WERI-Rb-1 (cell line): Measurements from ENCODE around the gene EXOC3L1.
A peak's percentile ranks its signal among the peaks of the same experiment; 100 is the strongest.

Experiments used
- DNase-seq: peaks from one replicate; pipeline ENCODE4 v3.0.0-alpha.2; 2020
- H3K27ac ChIP-seq: fragments of 250-450 bp; sonication (Bioruptor Pico); 2 replicates; pipeline ENCODE4 v1.5.1; 2020; ENCODE audit warnings: mild to moderate bottlenecking, moderate library complexity
- H3K27me3 ChIP-seq: fragments of 250-450 bp; sonication (Bioruptor Pico); 2 replicates; pipeline ENCODE4 v1.5.1; 2021; ENCODE audit warnings: mild to moderate bottlenecking, low read depth, moderate library complexity; ENCODE audit not compliant: insufficient read depth, severe bottlenecking
- H3K36me3 ChIP-seq: fragments of 250-450 bp; sonication (Bioruptor Pico); 2 replicates; pipeline ENCODE4 v1.5.1; 2020; ENCODE audit warnings: mild to moderate bottlenecking, moderate library complexity
- H3K4me3 ChIP-seq: 2 replicates; pipeline ENCODE4 v1.5.1; 2011; ENCODE audit warnings: low read depth, mild to moderate bottlenecking, control low read depth, low read length
- H3K9me3 ChIP-seq: fragments of 250-450 bp; sonication (Bioruptor Pico); 2 replicates; pipeline ENCODE4 v1.5.1; 2021; ENCODE audit warnings: mild to moderate bottlenecking, moderate library complexity; ENCODE audit not compliant: severe bottlenecking
- TF ChIP-seq, protein P1 (sequence below): IDR thresholded peaks from 2 replicates; pipeline ENCODE4 v1.5.1; 2011; ENCODE audit warnings: low read depth, mild to moderate bottlenecking, control low read depth, inconsistent platforms, low read length

Gene EXOC3L1

DNA sequence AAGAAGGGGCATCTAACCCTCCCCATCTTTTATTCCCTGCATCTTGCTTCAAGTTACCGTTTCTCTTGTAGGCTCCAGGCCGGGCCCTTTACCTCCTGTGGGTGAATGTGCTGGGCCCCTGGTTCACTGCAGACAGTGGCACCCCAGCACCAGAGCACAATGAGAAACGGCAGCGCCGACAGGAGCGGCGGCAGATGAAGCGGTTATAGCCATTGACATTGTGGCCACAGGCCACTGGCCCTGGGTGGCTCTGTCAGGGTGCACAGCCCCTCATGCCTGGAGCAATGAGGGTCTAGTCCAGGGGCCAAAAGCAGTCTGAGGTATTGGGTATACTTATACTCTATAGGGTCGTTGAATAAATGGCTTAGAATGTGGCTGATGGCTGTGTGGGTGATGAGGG is 39.0 kb upstream of the EXOC3L1 start:
- no peak overlapping the region for H3K27ac ChIP-seq
- TF ChIP-seq, protein P1, sequence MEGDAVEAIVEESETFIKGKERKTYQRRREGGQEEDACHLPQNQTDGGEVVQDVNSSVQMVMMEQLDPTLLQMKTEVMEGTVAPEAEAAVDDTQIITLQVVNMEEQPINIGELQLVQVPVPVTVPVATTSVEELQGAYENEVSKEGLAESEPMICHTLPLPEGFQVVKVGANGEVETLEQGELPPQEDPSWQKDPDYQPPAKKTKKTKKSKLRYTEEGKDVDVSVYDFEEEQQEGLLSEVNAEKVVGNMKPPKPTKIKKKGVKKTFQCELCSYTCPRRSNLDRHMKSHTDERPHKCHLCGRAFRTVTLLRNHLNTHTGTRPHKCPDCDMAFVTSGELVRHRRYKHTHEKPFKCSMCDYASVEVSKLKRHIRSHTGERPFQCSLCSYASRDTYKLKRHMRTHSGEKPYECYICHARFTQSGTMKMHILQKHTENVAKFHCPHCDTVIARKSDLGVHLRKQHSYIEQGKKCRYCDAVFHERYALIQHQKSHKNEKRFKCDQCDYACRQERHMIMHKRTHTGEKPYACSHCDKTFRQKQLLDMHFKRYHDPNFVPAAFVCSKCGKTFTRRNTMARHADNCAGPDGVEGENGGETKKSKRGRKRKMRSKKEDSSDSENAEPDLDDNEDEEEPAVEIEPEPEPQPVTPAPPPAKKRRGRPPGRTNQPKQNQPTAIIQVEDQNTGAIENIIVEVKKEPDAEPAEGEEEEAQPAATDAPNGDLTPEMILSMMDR, result no peak
- H3K4me3 ChIP-seq, result no peak overlapping the region
- no peak for DNase-seq
- H3K27me3 ChIP-seq, result no peaks in the 10 kb centered on the region
- no peaks in the 10 kb centered on the region for H3K9me3 ChIP-seq
- H3K36me3 ChIP-seq, result peaks cover 40% of the 10 kb centered on the region

DNA sequence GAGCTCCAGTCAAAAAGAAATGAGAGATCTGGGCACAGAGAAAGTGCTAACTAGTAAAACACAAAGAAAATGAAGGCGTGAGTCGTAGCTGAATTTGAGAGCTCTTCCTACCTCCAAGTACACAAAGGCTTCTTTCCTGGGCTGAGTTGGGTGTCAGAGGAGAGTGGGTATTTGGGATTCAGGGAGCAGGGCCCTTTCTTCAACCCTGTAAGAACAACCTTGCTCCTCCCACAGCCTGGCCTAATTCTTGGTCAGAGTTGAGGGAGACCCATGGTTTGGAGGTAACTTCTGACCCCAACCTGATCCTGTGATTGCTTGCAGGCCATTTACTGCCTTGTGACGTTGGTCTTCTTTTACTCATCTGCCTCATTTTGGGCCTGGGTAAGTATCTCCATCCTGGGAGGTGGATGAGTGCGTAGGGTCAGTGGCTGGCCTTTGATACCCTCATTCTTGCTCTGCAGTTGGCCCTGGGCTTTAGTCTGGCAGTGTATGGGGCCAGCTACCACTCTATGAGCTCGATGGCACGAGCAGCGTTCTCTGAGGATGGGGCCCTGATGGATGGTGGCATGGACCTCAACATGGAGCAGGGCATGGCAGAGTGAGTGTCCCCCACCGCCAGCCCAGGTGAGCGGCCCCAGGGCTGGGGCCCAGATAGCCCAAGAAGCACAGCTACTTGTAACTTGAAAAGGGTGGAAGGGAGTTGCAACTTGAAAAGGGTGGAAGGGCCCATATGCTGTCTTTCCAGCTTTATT is 38.3 kb upstream of the EXOC3L1 start:
- Histone ChIP-seq H3K4me3 (no peak overlapping the region), H3K36me3 (peaks cover 38% of the 10 kb centered on the region), H3K27ac (no peak overlapping the region), H3K27me3 (no peaks in the 10 kb centered on the region), H3K9me3 (no peaks in the 10 kb centered on the region)
- TF ChIP-seq, protein P1, result no peak
- no peak for DNase-seq

DNA sequence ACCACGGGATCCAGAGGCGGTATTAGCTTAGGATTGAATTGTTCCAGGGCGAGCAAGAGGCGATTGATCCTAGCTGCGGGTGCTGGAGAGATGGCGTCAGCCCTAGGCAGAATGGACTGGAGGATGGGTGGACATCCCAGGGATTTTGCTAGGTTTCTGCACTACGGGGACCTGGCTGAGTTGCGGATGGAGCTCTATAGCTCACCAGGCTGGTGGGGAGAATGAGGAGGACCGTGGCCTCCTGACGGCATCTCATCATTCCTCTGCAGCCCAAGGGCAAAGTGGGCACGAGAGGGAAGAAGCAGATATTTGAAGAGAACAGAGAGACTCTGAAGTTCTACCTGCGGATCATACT is 37.6 kb upstream of the EXOC3L1 start:
- TF ChIP-seq, protein P1, result no peak
- H3K27ac ChIP-seq, result no peak overlapping the region; the same call in 1 of the 2 replicates

DNA sequence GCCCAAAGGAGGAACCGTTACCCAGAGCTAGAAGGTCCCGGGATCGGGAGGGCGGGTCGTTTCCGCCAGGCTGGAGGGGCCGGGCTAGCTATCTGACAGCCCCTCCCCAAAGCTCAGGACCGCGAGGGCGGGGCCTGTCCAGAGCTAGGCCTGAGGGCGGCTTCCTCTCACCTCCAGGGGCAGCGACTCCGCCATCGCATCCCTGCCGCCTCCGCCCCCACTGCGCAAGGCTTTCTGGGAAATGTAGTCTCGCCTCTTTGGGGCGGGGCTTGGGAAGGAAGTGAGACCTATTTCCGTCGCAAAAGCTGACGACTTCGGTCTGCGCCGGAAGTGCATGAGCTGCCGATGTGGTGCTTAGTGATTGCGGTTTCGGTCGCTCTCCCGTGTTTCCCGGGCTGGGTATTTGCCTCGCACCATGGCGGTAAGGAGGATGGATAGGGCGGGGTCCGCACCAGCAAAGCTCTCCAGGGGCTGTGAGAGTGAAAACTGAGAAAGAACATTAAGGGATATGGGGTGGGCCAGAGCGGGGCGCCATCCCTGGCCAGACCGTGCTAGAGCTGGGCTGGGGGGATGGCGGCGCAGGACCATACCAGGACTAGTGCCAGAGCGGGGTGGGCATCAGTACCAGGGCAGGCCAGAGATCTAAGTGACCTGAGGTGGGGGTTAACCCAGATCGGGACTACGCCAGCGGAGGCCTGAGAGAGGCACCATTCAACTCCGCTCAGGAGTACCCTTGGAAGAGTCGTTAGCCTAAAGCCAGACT is 37.0 kb upstream of the EXOC3L1 start, which contains the start of gene TMEM208:
TMEM208 (plus strand) TSS at position 327 of the 763 bp plus-strand sequence; CDS start at position 416, 89 bp downstream.
- DNase-seq, result peak; percentile 99
- peak within 1 kb of the TSS; percentile 91 for H3K4me3 ChIP-seq
- no peaks in the 10 kb centered on the region for H3K27me3 ChIP-seq
- peaks cover 36% of the 10 kb centered on the region for H3K36me3 ChIP-seq
- TF ChIP-seq, protein P1, result peak; percentile 22; the same call in 1 of the 2 replicates
- H3K9me3 ChIP-seq, result no peaks in the 10 kb centered on the region
- peak within 1 kb of the TSS; percentile 46 for H3K27ac ChIP-seq

More for the DNA sequence above, 37.6 kb upstream of the EXOC3L1 start:
- peak overlapping the region; percentile 91 for H3K4me3 ChIP-seq
- no peaks in the 10 kb centered on the region for H3K27me3 ChIP-seq
- DNase-seq, result no peak
- H3K36me3 ChIP-seq, result peaks cover 36% of the 10 kb centered on the region
- no peaks in the 10 kb centered on the region for H3K9me3 ChIP-seq

DNA sequence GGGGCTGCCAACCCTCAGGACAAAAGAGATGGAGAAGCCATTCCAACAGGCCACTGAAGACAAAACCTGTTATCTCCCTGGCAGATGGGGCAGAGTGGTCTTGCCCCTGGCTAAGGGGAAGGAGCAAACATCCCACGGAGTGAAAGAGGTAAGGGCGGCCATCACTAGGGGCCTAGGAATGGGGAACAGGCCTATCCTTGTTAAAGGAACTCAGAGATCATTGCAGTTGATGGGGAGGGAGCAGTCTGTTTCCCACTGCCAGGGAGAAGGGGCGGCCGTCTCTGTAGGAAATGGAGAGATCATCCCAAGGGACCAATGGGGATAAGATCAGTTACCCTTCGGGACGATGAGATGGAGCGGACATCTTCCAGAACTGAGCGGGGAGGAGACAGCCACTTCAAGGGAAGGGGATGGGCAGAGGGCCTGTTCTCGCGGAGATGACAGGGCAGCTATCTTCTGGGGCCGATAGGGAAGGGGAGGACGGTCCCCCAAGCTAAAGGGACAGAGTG is 36.4 kb upstream of the EXOC3L1 start:
- peaks cover 29% of the 10 kb centered on the region for H3K36me3 ChIP-seq
- TF ChIP-seq, protein P1, result no peak
- DNase-seq, result no peak
- H3K27me3 ChIP-seq, result no peaks in the 10 kb centered on the region
- H3K4me3 ChIP-seq, result peak overlapping the region; percentile 91
- H3K27ac ChIP-seq, result peak overlapping the region; percentile 40
- H3K9me3 ChIP-seq, result no peaks in the 10 kb centered on the region
